Measurements from ENCODE around the gene ETV1. TPM values are rescaled to one million over a fixed set of nuclear protein-coding genes. Genes with fewer than 3 reads are reported as not detected.

ETV1 gene
- total and polyA plus RNA-seq, 9 of the 15 experiments (the other 6 are each of a cell fraction or from before 2014, with no cell fraction given) = 7.2 to 27.4 (median 14.0) TPM

GRCh38 chr7:13856012-13856411 is 133.5 kb downstream of the ETV1 start:
- H3K27ac ChIP-seq (ENCODE audit: extremely low read depth, low read depth, low read length) = no peak overlapping the region

More at GRCh38 chr7:13856012-13856411, 133.5 kb downstream of the ETV1 start:
- H3K36me3 ChIP-seq (ENCODE audit: control insufficient read depth, insufficient read depth, low read length) = no peaks in the 10 kb centered on the region
- ATAC-seq (no peak), FAIRE-seq (no peak), DNase-seq (ENCODE audit: extremely low read depth in 1 of 4, low spot score in 3 of 4) (no peak)
- intact Hi-C loops (cut with micrococcal nuclease) = no loop called here
- BruUV-seq (replicated peaks) = no TSS peak
- no peak overlapping the region for H3K4me2 ChIP-seq (ENCODE audit: insufficient read depth, low read length)
- no peak overlapping the region for H3K4me3 ChIP-seq
- no peak overlapping the region for H2AFZ ChIP-seq (ENCODE audit: low read depth, low read length)
- H3K9ac ChIP-seq (ENCODE audit: insufficient read depth in 1 of 2, low read depth in 2 of 2, low read length in 2 of 2) = no peak overlapping the region
- 0% methylated on average over 1 of the region's 1 CpG for WGBS (ENCODE audit: insufficient coverage, low coverage, missing lambda C conversion rate)
- no peaks in the 10 kb centered on the region for H4K20me1 ChIP-seq (replicated peaks; ENCODE audit: control insufficient read depth, insufficient read depth, low read length)
- H3K4me1 ChIP-seq (replicated peaks in 1 of 2; ENCODE audit: control insufficient read depth in 2 of 2, insufficient read depth in 2 of 2, low read length in 2 of 2) = no peaks in the 10 kb centered on the region
- in situ Hi-C loops (cut with MboI) = no loop called here
- no peaks in the 10 kb centered on the region for H3K27me3 ChIP-seq (ENCODE audit: control insufficient read depth in 2 of 2, insufficient read depth in 2 of 2, low read length in 2 of 2)
- no peaks in the 10 kb centered on the region for H3K9me1 ChIP-seq (ENCODE audit: control insufficient read depth, insufficient read depth, low read length)
- TF ChIP-seq FOXM1 (IDR thresholded peaks at IDR 0.05; ENCODE audit: low read depth) (no peak), FOXM1 (CRISPR knock-in tag; IDR thresholded peaks at IDR 0.05; ENCODE audit: low read depth) (no peak), ID3 (CRISPR knock-in tag; IDR thresholded peaks at IDR 0.05) (no peak), ID3 (tag; IDR thresholded peaks at IDR 0.05) (no peak), ZNF384 (IDR thresholded peaks at IDR 0.05; ENCODE audit: low read depth, low read length) (no peak), HNRNPK (IDR thresholded peaks at IDR 0.05; ENCODE audit: low read depth, low read length, poor library complexity, severe bottlenecking) (no peak), ARID2 (IDR thresholded peaks at IDR 0.05) (no peak), ZC3H8 (IDR thresholded peaks at IDR 0.05) (no peak), KLF16 (IDR thresholded peaks at IDR 0.05) (no peak), CTBP1 (IDR thresholded peaks at IDR 0.05; ENCODE audit: borderline replicate concordance) (no peak), MECOM (CRISPR knock-in tag; IDR thresholded peaks at IDR 0.05) (no peak), CEBPB (tag; IDR thresholded peaks at IDR 0.05) (no peak), ZFP30 (CRISPR knock-in tag; IDR thresholded peaks at IDR 0.05; ENCODE audit: borderline replicate concordance) (no peak), SMARCA4 (IDR thresholded peaks at IDR 0.05) (no peak), STAG1 (CRISPR knock-in tag; IDR thresholded peaks at IDR 0.05; ENCODE audit: borderline replicate concordance) (no peak), SMARCE1 (IDR thresholded peaks at IDR 0.05) (no peak)
- POLR2A ChIA-PET = no interaction called here
- H3K9me3 ChIP-seq (replicated peaks; ENCODE audit: control insufficient read depth, insufficient read depth, low read depth, low read length) = no peaks in the 10 kb centered on the region
- no peaks in the 10 kb centered on the region for H3K79me2 ChIP-seq (ENCODE audit: control insufficient read depth, insufficient read depth, low read length)
- CTCF ChIA-PET (ENCODE audit: low intra/inter-chr PET ratio) = no interaction called here
